Activated B cell treated with CpG ODN at 0.5 μM for 24 hours (primary cell): ENCODE data around the gene RALBP1. TPM values are rescaled to one million over a fixed set of nuclear protein-coding genes. Genes with fewer than 3 reads are reported as not detected.

ENCODE experiments used
- ATAC-seq: fragments of 200-7000 bp; cut with Tn5 transposase; one replicate; pipeline ENCODE4 v1.10.0; 2021; ENCODE audit warnings: low read depth, mild to moderate bottlenecking, moderate library complexity
- CTCF ChIA-PET: fragments of 350-600 bp; sonication (Branson Sonifier 250); formaldehyde crosslinking; loops from one replicate; lab custom pipeline; 2021; ENCODE audit warnings: antibody characterized with exemption; lab: Charles Lee
- POLR2A ChIA-PET: fragments of 350-600 bp; sonication (Branson Sonifier 250); formaldehyde crosslinking; loops from one replicate; lab custom pipeline; 2021; ENCODE audit warnings: antibody characterized with exemption; lab: Charles Lee
- DNase-seq: peaks from one replicate; pipeline ENCODE4 v3.0.0; 2022
- H3K27ac Mint-ChIP-seq: one replicate; pipeline ENCODE4 v1.8.0; 2020; ENCODE audit warnings: mixed read lengths
- H3K27me3 Mint-ChIP-seq: one replicate; pipeline ENCODE4 v1.8.0; 2021; ENCODE audit warnings: mixed read lengths
- H3K36me3 Mint-ChIP-seq: one replicate; pipeline ENCODE4 v1.8.0; 2021; ENCODE audit warnings: low read depth, mixed read lengths
- H3K4me1 Mint-ChIP-seq: one replicate; pipeline ENCODE4 v1.8.0; 2021; ENCODE audit warnings: mixed read lengths
- H3K4me3 Mint-ChIP-seq: one replicate; pipeline ENCODE4 v1.8.0; 2020; ENCODE audit warnings: mild to moderate bottlenecking, mixed read lengths
- H3K9me3 Mint-ChIP-seq: one replicate; pipeline ENCODE4 v1.8.0; 2020; ENCODE audit warnings: mixed read lengths
- CTCF ChIP-seq: fragments of 200-600 bp; IDR thresholded peaks from one replicate; pipeline ENCODE4 v1.8.0; 2022; ENCODE audit warnings: antibody characterized with exemption, mild to moderate bottlenecking
- intact Hi-C: fragments of 100-400 bp; cut with micrococcal nuclease; formaldehyde crosslinking; loops from one replicate; pipeline ENCODE4 v1.15.1; 2024
- total RNA-seq: library from RNA; stranded (reverse); gene quantifications from 2 replicates; pipeline ENCODE4 v1.2.3, GENCODE V29; 2022

The RALBP1 gene
- total RNA-seq, 1 donor from 2014 or later: 32.7 TPM

- intact Hi-C loops: no loop called here
These were observed 74.1 kb downstream of the RALBP1 start for GRCh38 chr18:9549405-9549804.

GRCh38 chr18:9550429-9550828 is 75.1 kb downstream of the RALBP1 start:
- TF ChIP-seq CTCF: no peak
- peaks cover 7% of the 10 kb centered on the region for H3K9me3 Mint-ChIP-seq
- H3K36me3 Mint-ChIP-seq: peaks cover 89% of the 10 kb centered on the region
- DNase-seq (no peak), ATAC-seq (no peak)
- no peaks in the 10 kb centered on the region for H3K4me1 Mint-ChIP-seq
- H3K27ac Mint-ChIP-seq: no peak overlapping the region
- intact Hi-C loops: no loop called here
- ChIA-PET POLR2A (no interaction called here), CTCF (interaction anchor here (0.6 kb wide), 1 partner anchor 312 kb away, joined by 3 read pairs; no protein-coding TSS in a partner anchor)
- no peaks in the 10 kb centered on the region for H3K27me3 Mint-ChIP-seq
- no peak overlapping the region for H3K4me3 Mint-ChIP-seq

More at GRCh38 chr18:9549405-9549804, 74.1 kb downstream of the RALBP1 start:
- no peak overlapping the region for H3K4me3 Mint-ChIP-seq
- H3K27ac Mint-ChIP-seq: no peak overlapping the region
- no peak for DNase-seq
- ChIA-PET CTCF (no interaction called here), POLR2A (no interaction called here)
- ATAC-seq: no peak
- peaks cover 83% of the 10 kb centered on the region for H3K36me3 Mint-ChIP-seq
- no peaks in the 10 kb centered on the region for H3K27me3 Mint-ChIP-seq
- no peaks in the 10 kb centered on the region for H3K4me1 Mint-ChIP-seq
- H3K9me3 Mint-ChIP-seq: peaks cover 7% of the 10 kb centered on the region
- TF ChIP-seq CTCF: no peak

- POLR2A ChIA-PET: no interaction called here
- Mint-ChIP-seq H3K27me3 (no peaks in the 10 kb centered on the region), H3K4me3 (no peak overlapping the region), H3K27ac (no peak overlapping the region), H3K9me3 (peaks cover 7% of the 10 kb centered on the region), H3K4me1 (no peaks in the 10 kb centered on the region), H3K36me3 (peaks cover 92% of the 10 kb centered on the region)
- no peak for TF ChIP-seq CTCF
- DNase-seq (no peak), ATAC-seq (no peak)
- CTCF ChIA-PET: no interaction called here
- intact Hi-C loops: no loop called here
These were observed 76.9 kb downstream of the RALBP1 start for GRCh38 chr18:9552191-9552590.

- DNase-seq (no peak), ATAC-seq (no peak)
- Mint-ChIP-seq H3K9me3 (peaks cover 7% of the 10 kb centered on the region), H3K27ac (no peak overlapping the region), H3K4me3 (no peak overlapping the region), H3K27me3 (no peaks in the 10 kb centered on the region), H3K4me1 (no peaks in the 10 kb centered on the region), H3K36me3 (peaks cover 92% of the 10 kb centered on the region)
- POLR2A ChIA-PET: no interaction called here
- CTCF ChIA-PET: no interaction called here
- no peak for TF ChIP-seq CTCF
- intact Hi-C loops: no loop called here
These were observed 77.3 kb downstream of the RALBP1 start for GRCh38 chr18:9552616-9553015.

GRCh38 chr18:9557250-9557943 is 82.1 kb downstream of the RALBP1 start:
- CTCF ChIA-PET: no interaction called here
- intact Hi-C loops: no loop called here
- H3K4me3 Mint-ChIP-seq: no peak overlapping the region
- DNase-seq: no peak
- no peaks in the 10 kb centered on the region for H3K27me3 Mint-ChIP-seq
- TF ChIP-seq CTCF: no peak
- peaks cover 86% of the 10 kb centered on the region for H3K36me3 Mint-ChIP-seq
- POLR2A ChIA-PET: no interaction called here
- no peaks in the 10 kb centered on the region for H3K4me1 Mint-ChIP-seq
- peaks cover 7% of the 10 kb centered on the region for H3K9me3 Mint-ChIP-seq
- no peak overlapping the region for H3K27ac Mint-ChIP-seq
- no peak for ATAC-seq
